ENCODE measurements around the gene C1QTNF1. TPM values are rescaled to one million over a fixed set of nuclear protein-coding genes. Genes with fewer than 3 reads are reported as not detected.

Gene C1QTNF1
- total and polyA plus RNA-seq, 9 of the 15 experiments (the other 6 are each of a cell fraction or from before 2014, with no cell fraction given): 0.09 TPM; not detected in 8

DNA sequence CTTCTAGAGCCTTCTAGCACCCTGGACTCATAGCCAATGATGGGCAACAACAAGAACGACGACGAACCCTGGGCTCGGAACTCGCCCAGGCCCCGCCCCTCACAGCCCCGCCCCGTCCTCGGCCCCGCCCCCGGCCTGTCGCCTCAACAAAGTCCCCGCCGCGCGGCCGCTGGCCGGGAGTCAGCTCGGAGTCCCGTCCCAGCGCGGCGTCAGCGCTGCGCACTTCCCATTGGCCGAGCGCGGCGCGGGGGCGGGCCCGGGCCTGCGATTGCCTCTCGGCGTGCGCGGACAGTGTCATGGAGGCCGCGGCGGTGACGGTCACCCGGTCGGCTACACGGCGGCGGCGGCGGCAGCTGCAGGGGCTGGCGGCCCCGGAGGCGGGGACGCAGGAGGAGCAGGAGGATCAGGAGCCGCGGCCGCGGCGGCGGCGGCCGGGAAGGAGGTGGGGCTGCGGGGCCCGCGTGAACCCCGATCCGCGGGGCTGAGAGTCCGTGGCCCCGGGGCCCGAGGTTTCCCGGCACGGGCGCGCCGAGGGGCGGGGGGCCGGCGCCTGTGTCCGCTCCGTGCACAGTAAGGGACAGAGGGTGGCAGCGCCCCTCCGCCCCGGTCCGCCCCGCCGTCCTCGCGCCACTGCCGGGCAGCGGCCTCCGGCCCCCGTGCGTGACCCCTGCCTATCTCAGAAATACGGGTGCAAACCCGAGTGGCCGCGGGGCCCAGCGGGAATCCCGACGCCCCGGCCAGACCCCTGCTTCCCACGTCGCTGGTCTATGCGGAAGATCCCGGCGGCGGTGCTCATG, 50.9 kb downstream of the C1QTNF1 start, which contains the start of gene ENGASE (continued):
- TF ChIP-seq, protein P1, sequence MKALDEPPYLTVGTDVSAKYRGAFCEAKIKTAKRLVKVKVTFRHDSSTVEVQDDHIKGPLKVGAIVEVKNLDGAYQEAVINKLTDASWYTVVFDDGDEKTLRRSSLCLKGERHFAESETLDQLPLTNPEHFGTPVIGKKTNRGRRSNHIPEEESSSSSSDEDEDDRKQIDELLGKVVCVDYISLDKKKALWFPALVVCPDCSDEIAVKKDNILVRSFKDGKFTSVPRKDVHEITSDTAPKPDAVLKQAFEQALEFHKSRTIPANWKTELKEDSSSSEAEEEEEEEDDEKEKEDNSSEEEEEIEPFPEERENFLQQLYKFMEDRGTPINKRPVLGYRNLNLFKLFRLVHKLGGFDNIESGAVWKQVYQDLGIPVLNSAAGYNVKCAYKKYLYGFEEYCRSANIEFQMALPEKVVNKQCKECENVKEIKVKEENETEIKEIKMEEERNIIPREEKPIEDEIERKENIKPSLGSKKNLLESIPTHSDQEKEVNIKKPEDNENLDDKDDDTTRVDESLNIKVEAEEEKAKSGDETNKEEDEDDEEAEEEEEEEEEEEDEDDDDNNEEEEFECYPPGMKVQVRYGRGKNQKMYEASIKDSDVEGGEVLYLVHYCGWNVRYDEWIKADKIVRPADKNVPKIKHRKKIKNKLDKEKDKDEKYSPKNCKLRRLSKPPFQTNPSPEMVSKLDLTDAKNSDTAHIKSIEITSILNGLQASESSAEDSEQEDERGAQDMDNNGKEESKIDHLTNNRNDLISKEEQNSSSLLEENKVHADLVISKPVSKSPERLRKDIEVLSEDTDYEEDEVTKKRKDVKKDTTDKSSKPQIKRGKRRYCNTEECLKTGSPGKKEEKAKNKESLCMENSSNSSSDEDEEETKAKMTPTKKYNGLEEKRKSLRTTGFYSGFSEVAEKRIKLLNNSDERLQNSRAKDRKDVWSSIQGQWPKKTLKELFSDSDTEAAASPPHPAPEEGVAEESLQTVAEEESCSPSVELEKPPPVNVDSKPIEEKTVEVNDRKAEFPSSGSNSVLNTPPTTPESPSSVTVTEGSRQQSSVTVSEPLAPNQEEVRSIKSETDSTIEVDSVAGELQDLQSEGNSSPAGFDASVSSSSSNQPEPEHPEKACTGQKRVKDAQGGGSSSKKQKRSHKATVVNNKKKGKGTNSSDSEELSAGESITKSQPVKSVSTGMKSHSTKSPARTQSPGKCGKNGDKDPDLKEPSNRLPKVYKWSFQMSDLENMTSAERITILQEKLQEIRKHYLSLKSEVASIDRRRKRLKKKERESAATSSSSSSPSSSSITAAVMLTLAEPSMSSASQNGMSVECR (CRISPR knock-in tag; IDR thresholded peaks at IDR 0.05): no peak
- TF ChIP-seq ATF7 (IDR thresholded peaks at IDR 0.05) (peak; percentile 52; the same call in 1 of the 2 replicates), L3MBTL2 (IDR thresholded peaks at IDR 0.05) (peak; percentile 79), POLR2G (IDR thresholded peaks at IDR 0.05; ENCODE audit: low read depth, low read length) (peak; percentile 97), NFIC (IDR thresholded peaks at IDR 0.05) (0 out of 2 replicates have a peak, but pooled peaks have one; percentile 6), ZNF695 (CRISPR knock-in tag; IDR thresholded peaks at IDR 0.05) (no peak), ATF1 (CRISPR knock-in tag; IDR thresholded peaks at IDR 0.05) (no peak), ATF1 (tag; IDR thresholded peaks at IDR 0.05) (peak; percentile 56), ZFP36 (IDR thresholded peaks at IDR 0.05; ENCODE audit: low read depth, low read length, partially characterized antibody) (peak; percentile 21), SAP30 (IDR thresholded peaks at IDR 0.05; ENCODE audit: borderline replicate concordance, insufficient read depth, low read depth, low read length, poor library complexity, severe bottlenecking) (peak; percentile 45)
- TF ChIP-seq, protein P2, sequence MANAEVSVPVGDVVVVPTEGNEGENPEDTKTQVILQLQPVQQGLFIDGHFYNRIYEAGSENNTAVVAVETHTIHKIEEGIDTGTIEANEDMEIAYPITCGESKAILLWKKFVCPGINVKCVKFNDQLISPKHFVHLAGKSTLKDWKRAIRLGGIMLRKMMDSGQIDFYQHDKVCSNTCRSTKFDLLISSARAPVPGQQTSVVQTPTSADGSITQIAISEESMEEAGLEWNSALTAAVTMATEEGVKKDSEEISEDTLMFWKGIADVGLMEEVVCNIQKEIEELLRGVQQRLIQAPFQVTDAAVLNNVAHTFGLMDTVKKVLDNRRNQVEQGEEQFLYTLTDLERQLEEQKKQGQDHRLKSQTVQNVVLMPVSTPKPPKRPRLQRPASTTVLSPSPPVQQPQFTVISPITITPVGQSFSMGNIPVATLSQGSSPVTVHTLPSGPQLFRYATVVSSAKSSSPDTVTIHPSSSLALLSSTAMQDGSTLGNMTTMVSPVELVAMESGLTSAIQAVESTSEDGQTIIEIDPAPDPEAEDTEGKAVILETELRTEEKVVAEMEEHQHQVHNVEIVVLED (CRISPR knock-in tag; IDR thresholded peaks at IDR 0.05): peak; percentile 74
- TF ChIP-seq, protein P3, sequence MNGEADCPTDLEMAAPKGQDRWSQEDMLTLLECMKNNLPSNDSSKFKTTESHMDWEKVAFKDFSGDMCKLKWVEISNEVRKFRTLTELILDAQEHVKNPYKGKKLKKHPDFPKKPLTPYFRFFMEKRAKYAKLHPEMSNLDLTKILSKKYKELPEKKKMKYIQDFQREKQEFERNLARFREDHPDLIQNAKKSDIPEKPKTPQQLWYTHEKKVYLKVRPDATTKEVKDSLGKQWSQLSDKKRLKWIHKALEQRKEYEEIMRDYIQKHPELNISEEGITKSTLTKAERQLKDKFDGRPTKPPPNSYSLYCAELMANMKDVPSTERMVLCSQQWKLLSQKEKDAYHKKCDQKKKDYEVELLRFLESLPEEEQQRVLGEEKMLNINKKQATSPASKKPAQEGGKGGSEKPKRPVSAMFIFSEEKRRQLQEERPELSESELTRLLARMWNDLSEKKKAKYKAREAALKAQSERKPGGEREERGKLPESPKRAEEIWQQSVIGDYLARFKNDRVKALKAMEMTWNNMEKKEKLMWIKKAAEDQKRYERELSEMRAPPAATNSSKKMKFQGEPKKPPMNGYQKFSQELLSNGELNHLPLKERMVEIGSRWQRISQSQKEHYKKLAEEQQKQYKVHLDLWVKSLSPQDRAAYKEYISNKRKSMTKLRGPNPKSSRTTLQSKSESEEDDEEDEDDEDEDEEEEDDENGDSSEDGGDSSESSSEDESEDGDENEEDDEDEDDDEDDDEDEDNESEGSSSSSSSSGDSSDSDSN (IDR thresholded peaks at IDR 0.05; ENCODE audit: borderline replicate concordance in 1 of 2, low read depth in 2 of 2, low read length in 2 of 2): 0 out of 4 replicates have a peak, but pooled peaks of 1 of the 2 experiments have one; percentile 27
- TF ChIP-seq, protein P4, sequence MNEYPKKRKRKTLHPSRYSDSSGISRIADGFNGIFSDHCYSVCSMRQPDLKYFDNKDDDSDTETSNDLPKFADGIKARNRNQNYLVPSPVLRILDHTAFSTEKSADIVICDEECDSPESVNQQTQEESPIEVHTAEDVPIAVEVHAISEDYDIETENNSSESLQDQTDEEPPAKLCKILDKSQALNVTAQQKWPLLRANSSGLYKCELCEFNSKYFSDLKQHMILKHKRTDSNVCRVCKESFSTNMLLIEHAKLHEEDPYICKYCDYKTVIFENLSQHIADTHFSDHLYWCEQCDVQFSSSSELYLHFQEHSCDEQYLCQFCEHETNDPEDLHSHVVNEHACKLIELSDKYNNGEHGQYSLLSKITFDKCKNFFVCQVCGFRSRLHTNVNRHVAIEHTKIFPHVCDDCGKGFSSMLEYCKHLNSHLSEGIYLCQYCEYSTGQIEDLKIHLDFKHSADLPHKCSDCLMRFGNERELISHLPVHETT (CRISPR knock-in tag; conservative IDR thresholded peaks at IDR 0.05 in 1 of 2, IDR thresholded peaks at IDR 0.05 in 1 of 2): peak; percentile 34 to 59; a peak in 1 of 4 replicates
- TF ChIP-seq, protein P5, sequence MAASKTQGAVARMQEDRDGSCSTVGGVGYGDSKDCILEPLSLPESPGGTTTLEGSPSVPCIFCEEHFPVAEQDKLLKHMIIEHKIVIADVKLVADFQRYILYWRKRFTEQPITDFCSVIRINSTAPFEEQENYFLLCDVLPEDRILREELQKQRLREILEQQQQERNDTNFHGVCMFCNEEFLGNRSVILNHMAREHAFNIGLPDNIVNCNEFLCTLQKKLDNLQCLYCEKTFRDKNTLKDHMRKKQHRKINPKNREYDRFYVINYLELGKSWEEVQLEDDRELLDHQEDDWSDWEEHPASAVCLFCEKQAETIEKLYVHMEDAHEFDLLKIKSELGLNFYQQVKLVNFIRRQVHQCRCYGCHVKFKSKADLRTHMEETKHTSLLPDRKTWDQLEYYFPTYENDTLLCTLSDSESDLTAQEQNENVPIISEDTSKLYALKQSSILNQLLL (CRISPR knock-in tag; IDR thresholded peaks at IDR 0.05; ENCODE audit: borderline replicate concordance): no peak

Measured in K562 (cell line).